HepG2 (cell line): Measurements from ENCODE around the gene FAM222A. TPM values are rescaled to one million over a fixed set of nuclear protein-coding genes. Genes with fewer than 3 reads are reported as not detected.

Experiments used
- ATAC-seq: fragments of 200-7000 bp; cut with Tn5 transposase; 3 replicates; pipeline ENCODE4 v1.9.1; 2020; ENCODE audit warnings: mild to moderate bottlenecking, moderate library complexity
- BruUV-seq: library from RNA; stranded (reverse); fragments of 400-500 nt; replicated peaks from 2 replicates; lab custom pipeline; 2021; lab: Mats Ljungman, UMichigan
- CTCF ChIA-PET: fragments of 300-600 bp; formaldehyde crosslinking; extraction: SDS; loops from one replicate; lab custom pipeline; 2021; ENCODE audit warnings: low total read pairs, inconsistent platforms, low intra/inter-chr PET ratio; lab: Yijun Ruan, JAX
- POLR2A ChIA-PET: fragments of 350-600 bp; sonication (Branson Sonifier 250); formaldehyde crosslinking; loops from one replicate; lab custom pipeline; 2020; ENCODE audit warnings: antibody characterized with exemption, inconsistent platforms; lab: Yijun Ruan, JAX
- DNase-seq: peaks from one replicate; pipeline ENCODE4 v3.0.0-alpha.2; 2015; ENCODE audit warnings: low spot score
- FAIRE-seq: peaks from 3 replicates; lab custom pipeline; 2011; peaks lifted over from hg19 to GRCh38; lab: Jason Lieb, UNC
- H2AFZ ChIP-seq: one replicate; pipeline ENCODE4 v1.6.1; 2011; ENCODE audit warnings: low read length, inconsistent platforms
- H3K27ac ChIP-seq: fragments of 300-600 bp; 3 replicates; pipeline ENCODE4 v1.8.0; 2011; ENCODE audit warnings: mixed run types, mild to moderate bottlenecking, mixed read lengths, low read length, inconsistent platforms; ENCODE audit not compliant: insufficient read depth; ENCODE audit errors: extremely low read length
- H3K27me3 ChIP-seq, 2 experiments: fragments of 200-600 bp in 1 of 2; 2 replicates in 1 of 2; 3 replicates in 1 of 2; pipeline versions ENCODE4 v1.6.0 to v1.8.0; 2011; ENCODE audit warnings: low read length in 2 of 2, mild to moderate bottlenecking in 2 of 2, moderate library complexity in 2 of 2, inconsistent platforms in 1 of 2; ENCODE audit not compliant: insufficient read depth in 2 of 2, control insufficient read depth in 1 of 2
- H3K36me3 ChIP-seq, 2 experiments: fragments of 200-600 bp in 1 of 2; replicated peaks in 1 of 2; 2 replicates in 1 of 2; 3 replicates in 1 of 2; pipeline versions ENCODE4 v1.5.1 to v1.8.0; 2011; ENCODE audit warnings: low read length in 2 of 2, inconsistent platforms in 1 of 2; ENCODE audit not compliant: insufficient read depth in 2 of 2, control insufficient read depth in 1 of 2
- H3K4me1 ChIP-seq: 2 replicates; pipeline ENCODE4 v1.5.1; 2012; ENCODE audit warnings: low read length, inconsistent platforms; ENCODE audit not compliant: insufficient read depth
- H3K4me2 ChIP-seq: 2 replicates; pipeline ENCODE4 v1.6.0; 2011; ENCODE audit warnings: low read depth, low read length, inconsistent platforms
- H3K4me3 ChIP-seq, 3 experiments: fragments of 200-600 bp in 1 of 3; sonication (generic), shearing (Covaris generic) in 1 of 3; replicated peaks in 1 of 3; 2 replicates each; pipeline ENCODE4 v1.5.1; 2011 to 2016; ENCODE audit warnings: low read length in 3 of 3, inconsistent platforms in 2 of 3, low read depth in 2 of 3, mild to moderate bottlenecking in 2 of 3, control low read depth in 1 of 3, mixed read lengths in 1 of 3; ENCODE audit not compliant: insufficient read depth in 1 of 3
- H3K79me2 ChIP-seq: one replicate; pipeline ENCODE4 v1.6.1; 2011; ENCODE audit warnings: low read length, inconsistent platforms; ENCODE audit not compliant: insufficient read depth
- H3K9ac ChIP-seq: 2 replicates; pipeline ENCODE4 v1.6.0; 2011; ENCODE audit warnings: mild to moderate bottlenecking, low read depth, low read length, inconsistent platforms; ENCODE audit not compliant: insufficient read depth
- H3K9me3 ChIP-seq: 2 replicates; pipeline ENCODE4 v1.5.1; 2012; ENCODE audit warnings: mild to moderate bottlenecking, low read length
- H4K20me1 ChIP-seq: 2 replicates; pipeline ENCODE4 v1.6.0; 2011; ENCODE audit warnings: inconsistent platforms, mild to moderate bottlenecking, low read length, moderate library complexity; ENCODE audit not compliant: insufficient read depth
- ATF1 ChIP-seq: IDR thresholded peaks from 2 replicates; pipeline ENCODE4 v1.6.1; 2016; ENCODE audit warnings: mild to moderate bottlenecking, control low read depth
- CREB1 ChIP-seq, 2 experiments: fragments of 450-650 bp in 1 of 2; IDR thresholded peaks; 2 replicates each; pipeline ENCODE4 v1.6.1; 2016 to 2017; ENCODE audit warnings: control low read depth in 1 of 2, mild to moderate bottlenecking in 1 of 2, missing compliant biosample characterization in 1 of 2, missing genetic modification characterization in 1 of 2
- HOXA3 ChIP-seq: sonication (generic); formaldehyde crosslinking; IDR thresholded peaks from 2 replicates; pipeline ENCODE4 v1.5.0; 2020; ENCODE audit warnings: missing genetic modification reagents
- PATZ1 ChIP-seq: sonication (generic); formaldehyde crosslinking; IDR thresholded peaks from 2 replicates; pipeline ENCODE4 v1.4.0; 2020; ENCODE audit warnings: missing genetic modification reagents
- RFX3 ChIP-seq: IDR thresholded peaks from 2 replicates; pipeline ENCODE4 v1.6.1; 2016; ENCODE audit warnings: missing biosample characterization, missing genetic modification reagents
- SETDB1 ChIP-seq: sonication (generic); formaldehyde crosslinking; IDR thresholded peaks from 2 replicates; pipeline ENCODE4 v1.5.1; 2020; ENCODE audit warnings: missing genetic modification reagents, mild to moderate bottlenecking, borderline replicate concordance
- SKI ChIP-seq: fragments of 450-650 bp; IDR thresholded peaks from one replicate; pipeline ENCODE4 v1.6.1; 2018; ENCODE audit warnings: mild to moderate bottlenecking; ENCODE audit not compliant: partially characterized antibody
- THYN1 ChIP-seq: sonication (generic); formaldehyde crosslinking; IDR thresholded peaks from 2 replicates; pipeline ENCODE4 v1.8.1; 2023; ENCODE audit warnings: low read depth, mild to moderate bottlenecking, moderate library complexity, missing genetic modification reagents, borderline replicate concordance
- ZBTB21 ChIP-seq: sonication (generic); formaldehyde crosslinking; IDR thresholded peaks from 2 replicates; pipeline ENCODE4 v1.4.0; 2020; ENCODE audit warnings: missing genetic modification reagents
- ZBTB33 ChIP-seq: sonication (generic); formaldehyde crosslinking; IDR thresholded peaks from 2 replicates; pipeline ENCODE4 v1.4.0; 2020; ENCODE audit warnings: missing genetic modification reagents
- ZHX2 ChIP-seq, 2 experiments: sonication (generic) in 1 of 2; formaldehyde crosslinking in 1 of 2; IDR thresholded peaks; 2 replicates each; pipeline versions ENCODE4 v1.6.1 to v1.9.0; 2014 to 2022; ENCODE audit warnings: antibody characterized with exemption in 1 of 2, borderline replicate concordance in 1 of 2, inconsistent platforms in 1 of 2, low read depth in 1 of 2, missing genetic modification reagents in 1 of 2
- WGBS: methylation state at CpG from one replicate; pipeline ENCODE4 v1.1.6; 2017; ENCODE audit warnings: low lambda C conversion rate; 5-methylcytosine and 5-hydroxymethylcytosine counted together
- in situ Hi-C: cut with HindIII; loops from 2 replicates; pipeline ENCODE4 v1.10.0; 2017; ENCODE audit warnings: low pct_unique_long_range_greater_than_20kb; ENCODE audit not compliant: extremely low pct_ligation_motif_present
- intact Hi-C: fragments of 100-400 bp; cut with micrococcal nuclease; formaldehyde crosslinking; loops from one replicate; pipeline ENCODE4 v1.10.0; 2022; ENCODE audit not compliant: unreplicated experiment
- polyA plus RNA-seq, 8 experiments: library from polyadenylated mRNA; depleted of rRNA in 3 of 8; stranded (reverse) in 7 of 8; unstranded in 1 of 8; fragments of >200 nt; fragmentation: Illumina TruSeq in 4 of 8; extraction: Trizol in 4 of 8; gene quantifications; 2 replicates each; pipeline versions ENCODE4 v1.2.1 to v1.2.3, GENCODE V29; 2011 to 2016; ENCODE audit warnings: low read depth in 4 of 8, missing spikeins in 1 of 8, mixed read lengths in 1 of 8; ENCODE audit not compliant: insufficient read depth in 1 of 8
- total RNA-seq, 5 experiments: library from RNA; depleted of rRNA; stranded (reverse); fragments of >200 nt; fragmentation: Illumina TruSeq; extraction: Trizol; gene quantifications; 2 replicates each; pipeline ENCODE4 v1.2.3, GENCODE V29; 2016; ENCODE audit warnings: low read depth in 1 of 5

The FAM222A gene
- total and polyA plus RNA-seq, 2 of the 13 experiments (the other 11 are each of a cell fraction or from before 2014, with no cell fraction given) = 2.7 to 9.6 TPM

- peaks cover 79% of the 10 kb centered on the region for H3K4me1 ChIP-seq
- H3K9ac ChIP-seq = peak overlapping the region; percentile 66; the same call in 1 of the 2 replicates
- DNase-seq (no peak), FAIRE-seq (no peak), ATAC-seq (no peak)
- H3K4me3 ChIP-seq = peak overlapping the region; percentile 72 to 82 (median 74); a peak in 5 of 6 replicates
- H3K9me3 ChIP-seq = no peaks in the 10 kb centered on the region
- H3K27me3 ChIP-seq = no peaks in the 10 kb centered on the region
- H3K36me3 ChIP-seq = no peaks in the 10 kb centered on the region; a peak in 1 of 5 replicates
- H3K4me2 ChIP-seq = peak overlapping the region; percentile 91
- intact Hi-C loops = loop anchor here (5.0 kb wide), 1 partner anchor 198 kb away; no protein-coding TSS in a partner anchor
- H3K79me2 ChIP-seq = peaks cover 6% of the 10 kb centered on the region
- H3K27ac ChIP-seq = peak overlapping the region; percentile 65
- no peaks in the 10 kb centered on the region for H4K20me1 ChIP-seq
- in situ Hi-C loops = no loop called here
- no peak overlapping the region for H2AFZ ChIP-seq
- 62% methylated on average over 6 of the region's 19 CpGs for WGBS
- BruUV-seq = no TSS peak
- ChIA-PET POLR2A (interaction anchor here (1.1 to 4.3 kb wide), 10 partner anchors 8 to 142 kb away, joined by 3 to 35 read pairs (median 6); partner anchors contain the start of genes MMAB and MVK), CTCF (no interaction called here)
- TF ChIP-seq CREB1 (IDR thresholded peaks at IDR 0.05) = peak; percentile 81
- 0 out of 2 replicates have a peak, but pooled peaks have one; percentile 44 for TF ChIP-seq CREB1 (CRISPR knock-in tag; IDR thresholded peaks at IDR 0.05)
- no peak for TF ChIP-seq THYN1 (CRISPR knock-in tag)
- peak; percentile 74 for TF ChIP-seq ZBTB33 (CRISPR knock-in tag)
- TF ChIP-seq ZHX2 (IDR thresholded peaks at IDR 0.05; ENCODE audit: low read depth) = 0 out of 2 replicates have a peak, but pooled peaks have one; percentile 22
- no peak for TF ChIP-seq ZHX2 (CRISPR knock-in tag; IDR thresholded peaks at IDR 0.05; ENCODE audit: borderline replicate concordance)
- TF ChIP-seq SKI = no peak
- peak; percentile 94 for TF ChIP-seq ZBTB21 (CRISPR knock-in tag)
- peak; percentile 71 for TF ChIP-seq PATZ1 (CRISPR knock-in tag)
- TF ChIP-seq ATF1 (CRISPR knock-in tag) = peak; percentile 59
- peak; percentile 76 for TF ChIP-seq RFX3 (CRISPR knock-in tag)
- TF ChIP-seq SETDB1 = no peak
- TF ChIP-seq HOXA3 = peak; percentile 72
These were observed 1.9 kb downstream of the FAM222A start for GRCh38 chr12:109715310-109716091.
